RWPE2 (cell line): ENCODE results near the gene KBTBD12.
"Not testable (repeated sequence)": the region's sequence is repeated elsewhere in the genome, so short reads cannot be mapped to it uniquely, and the experiment has no call there.

Experiments used
- ATAC-seq: fragments of 200-7000 bp; cut with Tn5 transposase; 3 replicates; pipeline ENCODE4 v1.9.1; 2021; ENCODE audit warnings: low read depth
- DNase-seq: peaks from one replicate; pipeline ENCODE4 v3.0.0-alpha.2; 2020; ENCODE audit warnings: low spot score
- H3K27ac ChIP-seq: fragments of 450-650 bp; 2 replicates; pipeline ENCODE4 v1.5.1; 2017; ENCODE audit warnings: mild to moderate bottlenecking; ENCODE audit not compliant: poor library complexity, severe bottlenecking
- H3K27me3 ChIP-seq: fragments of 250-450 bp; sonication (Bioruptor Pico); 2 replicates; pipeline ENCODE4 v1.5.1; 2021; ENCODE audit warnings: mild to moderate bottlenecking, moderate library complexity; ENCODE audit not compliant: insufficient read depth, poor library complexity, severe bottlenecking
- H3K36me3 ChIP-seq: fragments of 250-450 bp; sonication (Bioruptor Pico); 2 replicates; pipeline ENCODE4 v1.5.1; 2020; ENCODE audit warnings: low read depth, mild to moderate bottlenecking, moderate library complexity
- H3K4me1 ChIP-seq: fragments of 250-450 bp; sonication (Bioruptor Pico); 2 replicates; pipeline ENCODE4 v1.5.1; 2021; ENCODE audit warnings: mild to moderate bottlenecking, moderate library complexity; ENCODE audit not compliant: insufficient read depth, poor library complexity, severe bottlenecking
- H3K4me3 ChIP-seq: fragments of 250-450 bp; sonication (Bioruptor Pico); 2 replicates; pipeline ENCODE4 v1.5.1; 2021; ENCODE audit warnings: mild to moderate bottlenecking, moderate library complexity; ENCODE audit not compliant: severe bottlenecking
- H3K9me3 ChIP-seq: fragments of 250-450 bp; sonication (Bioruptor Pico); 2 replicates; pipeline ENCODE4 v1.5.1; 2021; ENCODE audit warnings: mild to moderate bottlenecking, moderate library complexity; ENCODE audit not compliant: severe bottlenecking
- CTCF ChIP-seq: fragments of 450-650 bp; IDR thresholded peaks from one replicate; pipeline ENCODE4 v1.5.1; 2017; ENCODE audit warnings: mild to moderate bottlenecking, moderate library complexity; ENCODE audit not compliant: poor library complexity, severe bottlenecking

KBTBD12 gene

GRCh38 chr3:127909646-127910045, 5.4 kb upstream of the KBTBD12 start:
- ATAC-seq, result no peak
- no peak for DNase-seq

GRCh38 chr3:127911421-127911931, 3.6 kb upstream of the KBTBD12 start:
- H3K4me3 ChIP-seq, result no peak overlapping the region
- no peaks in the 10 kb centered on the region for H3K36me3 ChIP-seq
- no peak for TF ChIP-seq CTCF
- H3K9me3 ChIP-seq, result no peaks in the 10 kb centered on the region
- H3K4me1 ChIP-seq, result no peaks in the 10 kb centered on the region
- ATAC-seq (no peak), DNase-seq (no peak)
- no peaks in the 10 kb centered on the region for H3K27me3 ChIP-seq
- H3K27ac ChIP-seq, result no peak overlapping the region

More at GRCh38 chr3:127909646-127910045, 5.4 kb upstream of the KBTBD12 start:
- Histone ChIP-seq H3K36me3 (no peaks in the 10 kb centered on the region), H3K4me3 (no peak overlapping the region), H3K27me3 (no peaks in the 10 kb centered on the region), H3K4me1 (no peaks in the 10 kb centered on the region), H3K9me3 (no peaks in the 10 kb centered on the region), H3K27ac (no peak overlapping the region)
- no peak for TF ChIP-seq CTCF

DNA sequence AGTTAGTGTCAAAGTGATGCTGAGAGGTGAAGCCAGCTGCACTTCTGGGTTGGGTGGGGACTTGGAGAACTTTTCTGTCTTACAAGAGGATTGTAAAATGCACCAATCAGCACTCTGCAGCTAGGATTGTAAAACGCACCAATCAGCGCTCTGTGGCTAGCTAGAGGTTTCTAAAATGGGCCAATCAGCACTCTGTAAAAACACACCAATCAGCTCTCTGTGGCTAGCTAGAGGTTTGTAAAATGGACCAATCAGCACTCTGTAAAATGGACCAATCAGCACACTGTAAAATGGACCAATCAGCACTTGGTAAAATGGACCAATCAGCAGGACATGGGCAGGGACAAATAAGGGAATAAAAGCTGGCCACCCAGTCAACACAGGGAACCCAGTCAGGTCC, 1.2 kb upstream of the KBTBD12 start:
- ATAC-seq, H3K27me3 ChIP-seq, H3K36me3 ChIP-seq, H3K4me1 ChIP-seq, H3K27ac ChIP-seq, DNase-seq, H3K9me3 ChIP-seq, H3K4me3 ChIP-seq: not testable (repeated sequence)

GRCh38 chr3:127914584-127914983, 448 bp upstream of the KBTBD12 start:
- no peak for TF ChIP-seq CTCF
- no peaks in the 10 kb centered on the region for H3K4me1 ChIP-seq
- no peak overlapping the region for H3K27ac ChIP-seq
- H3K27me3 ChIP-seq, result no peaks in the 10 kb centered on the region
- no peaks in the 10 kb centered on the region for H3K9me3 ChIP-seq
- peak overlapping the region; percentile 19 for H3K4me3 ChIP-seq
- ATAC-seq (no peak; the same call in 2 of the 3 replicates), DNase-seq (no peak)
- no peaks in the 10 kb centered on the region for H3K36me3 ChIP-seq

DNA sequence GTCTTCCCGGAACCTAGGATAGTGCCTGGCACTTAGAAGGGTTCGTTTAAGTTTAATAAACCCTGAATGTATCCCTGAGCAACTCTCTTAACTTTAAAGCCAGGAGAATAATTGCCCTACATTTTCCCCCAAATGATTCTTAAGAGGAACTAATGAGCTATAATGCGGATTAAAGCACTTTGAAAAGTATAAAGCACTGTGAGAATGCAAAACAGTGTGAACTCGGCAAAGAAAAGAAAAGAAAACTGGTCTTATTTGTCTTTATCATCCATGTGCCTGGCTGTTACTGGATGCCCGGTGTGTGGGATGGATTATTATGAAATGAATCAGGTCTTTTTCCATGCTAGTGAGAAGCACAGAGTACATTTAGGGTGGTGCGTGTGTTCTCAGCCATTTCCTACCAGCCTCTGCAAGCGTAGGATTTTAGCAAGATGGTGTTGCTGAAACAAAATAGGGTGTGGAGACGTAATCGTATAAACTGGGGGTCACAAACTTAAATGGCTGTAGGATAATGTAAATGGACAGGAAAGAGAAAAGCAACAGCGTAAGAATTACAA, 983 bp downstream of the KBTBD12 start:
- H3K27ac ChIP-seq, result no peak overlapping the region
- no peaks in the 10 kb centered on the region for H3K4me1 ChIP-seq
- no peaks in the 10 kb centered on the region for H3K36me3 ChIP-seq
- H3K9me3 ChIP-seq, result no peaks in the 10 kb centered on the region
- no peaks in the 10 kb centered on the region for H3K27me3 ChIP-seq
- no peak for TF ChIP-seq CTCF
- DNase-seq (no peak), ATAC-seq (no peak)
- no peak overlapping the region for H3K4me3 ChIP-seq
